Measurements from ENCODE around the gene AP4B1.

- TF ChIP-seq CTCF (IDR thresholded peaks at IDR 0.05; ENCODE audit: low read length) = no peak
- no peak for TF ChIP-seq EZH2 (IDR thresholded peaks at IDR 0.05; ENCODE audit: borderline replicate concordance, low read length)
Measured at GRCh38 chr1:113904293-113904673, 316 bp downstream of the AP4B1 start.
